LoVo (cell line): ENCODE data around the gene MYO10.
"Not testable (repeated sequence)": the region's sequence is repeated elsewhere in the genome, so short reads cannot be mapped to it uniquely, and the experiment has no call there.

Experiments used
- DNase-seq: peaks from one replicate; pipeline ENCODE4 v3.0.0-alpha.2; 2016; ENCODE audit warnings: low spot score

Gene MYO10

GRCh38 chr5:16862777-16863176 is 73.3 kb downstream of the MYO10 start:
- DNase-seq = no peak

GRCh38 chr5:16859346-16859745 is 76.7 kb downstream of the MYO10 start:
- DNase-seq = no peak

GRCh38 chr5:16858151-16858550 is 77.9 kb downstream of the MYO10 start:
- no peak for DNase-seq

- DNase-seq = no peak
Measured at GRCh38 chr5:16857635-16858034, 78.5 kb downstream of the MYO10 start.

GRCh38 chr5:16856531-16856930 is 79.6 kb downstream of the MYO10 start:
- DNase-seq = no peak

GRCh38 chr5:16855898-16856297 is 80.2 kb downstream of the MYO10 start:
- DNase-seq = no peak

- no peak for DNase-seq
Measured at GRCh38 chr5:16855485-16855884, 80.6 kb downstream of the MYO10 start.

GRCh38 chr5:16854351-16854750 is 81.7 kb downstream of the MYO10 start:
- DNase-seq = no peak

- no peak for DNase-seq
Measured at GRCh38 chr5:16853518-16853917, 82.6 kb downstream of the MYO10 start.

- no peak for DNase-seq
Measured at GRCh38 chr5:16852251-16853005, 83.7 kb downstream of the MYO10 start.

GRCh38 chr5:16849775-16850174 is 86.3 kb downstream of the MYO10 start:
- no peak for DNase-seq

- no peak for DNase-seq
Measured at GRCh38 chr5:16849181-16849580, 86.9 kb downstream of the MYO10 start.

GRCh38 chr5:16844952-16845351 is 91.1 kb downstream of the MYO10 start:
- no peak for DNase-seq

- DNase-seq = no peak
Measured at GRCh38 chr5:16842896-16843295, 93.2 kb downstream of the MYO10 start.

- DNase-seq = no peak
Measured at GRCh38 chr5:16841416-16841815, 94.7 kb downstream of the MYO10 start.

- DNase-seq = no peak
Measured at GRCh38 chr5:16837305-16837704, 98.8 kb downstream of the MYO10 start.

- DNase-seq = no peak
Measured at GRCh38 chr5:16834029-16834428, 102.1 kb downstream of the MYO10 start.

GRCh38 chr5:16831326-16831725 is 104.8 kb downstream of the MYO10 start:
- not testable (repeated sequence) for DNase-seq

- no peak for DNase-seq
Measured at GRCh38 chr5:16827755-16828154, 108.3 kb downstream of the MYO10 start.

- no peak for DNase-seq
Measured at GRCh38 chr5:16826379-16827125, 109.5 kb downstream of the MYO10 start.

GRCh38 chr5:16819522-16820167 is 116.4 kb downstream of the MYO10 start:
- DNase-seq = no peak

GRCh38 chr5:16815432-16815831 is 120.7 kb downstream of the MYO10 start:
- DNase-seq = no peak

- DNase-seq = peak; percentile 64
Measured at GRCh38 chr5:16812911-16813310, 123.2 kb downstream of the MYO10 start.
